GM21367 (cell line): Measurements from ENCODE around the gene F8A3.
"Not testable (repeated sequence)": the region's sequence is repeated elsewhere in the genome, so short reads cannot be mapped to it uniquely, and the experiment has no call there.

Experiments
- ATAC-seq: cut with Tn5 transposase; IDR thresholded peaks from one replicate; pipeline ENCODE4 v1.9.1; 2021; ENCODE audit not compliant: unreplicated experiment

F8A3 gene

GRCh38 chrX:155458471-155458870, at the start of gene F8A3:
F8A3 (minus strand) TSS chrX:155458620; CDS start chrX:155458600, 20 bp downstream.
- ATAC-seq: peak; percentile 77

- no peak for ATAC-seq
Measured at GRCh38 chrX:155505296-155505695, 46.9 kb upstream of the F8A3 start.

- ATAC-seq: not testable (repeated sequence)
Measured at GRCh38 chrX:155495134-155495533, 36.7 kb upstream of the F8A3 start.

GRCh38 chrX:155491421-155491820, 33.0 kb upstream of the F8A3 start:
- not testable (repeated sequence) for ATAC-seq

GRCh38 chrX:155477136-155477535, 18.7 kb upstream of the F8A3 start:
- ATAC-seq: not testable (repeated sequence)

- ATAC-seq: peak; percentile 53
Measured at GRCh38 chrX:155466269-155466938, 8.0 kb upstream of the F8A3 start.

GRCh38 chrX:155460501-155460900, 2.1 kb upstream of the F8A3 start:
- ATAC-seq: not testable (repeated sequence)

- peak; percentile 52 for ATAC-seq
Measured at GRCh38 chrX:155457761-155458447, 516 bp downstream of the F8A3 start.

- ATAC-seq: no peak
Measured at GRCh38 chrX:155441097-155441496, 17.3 kb downstream of the F8A3 start.

GRCh38 chrX:155435744-155436112, 22.7 kb downstream of the F8A3 start:
- no peak for ATAC-seq

GRCh38 chrX:155434906-155435743, 23.3 kb downstream of the F8A3 start:
- no peak for ATAC-seq

- ATAC-seq: no peak
Measured at GRCh38 chrX:155417769-155418168, 40.7 kb downstream of the F8A3 start.
